Transverse colon (tissue), 3 donors: ENCODE results near the gene DCP1A.

Experiments used
- EP300 ChIP-seq: sonication (generic); formaldehyde crosslinking; IDR thresholded peaks from one replicate; pipeline ENCODE4 v1.6.1; 2017; ENCODE audit warnings: antibody characterized with exemption, low read depth
- POLR2A ChIP-seq: fragments of 450-650 bp; IDR thresholded peaks from one replicate; pipeline ENCODE4 v1.6.1; 2016; ENCODE audit warnings: antibody characterized with exemption, mild to moderate bottlenecking, moderate library complexity
- TF ChIP-seq, protein P1 (sequence below), 5 experiments: fragments of 200-600 bp in 3 of 5; fragments of 450-650 bp in 2 of 5; sonication (generic) in 3 of 5; IDR thresholded peaks; 1 replicate in 2 of 5; 2 replicates in 3 of 5; pipeline ENCODE4 v1.5.1; 2016 to 2017; ENCODE audit warnings: antibody characterized with exemption in 5 of 5, inconsistent platforms in 3 of 5, mild to moderate bottlenecking in 2 of 5, moderate library complexity in 1 of 5

DNA sequence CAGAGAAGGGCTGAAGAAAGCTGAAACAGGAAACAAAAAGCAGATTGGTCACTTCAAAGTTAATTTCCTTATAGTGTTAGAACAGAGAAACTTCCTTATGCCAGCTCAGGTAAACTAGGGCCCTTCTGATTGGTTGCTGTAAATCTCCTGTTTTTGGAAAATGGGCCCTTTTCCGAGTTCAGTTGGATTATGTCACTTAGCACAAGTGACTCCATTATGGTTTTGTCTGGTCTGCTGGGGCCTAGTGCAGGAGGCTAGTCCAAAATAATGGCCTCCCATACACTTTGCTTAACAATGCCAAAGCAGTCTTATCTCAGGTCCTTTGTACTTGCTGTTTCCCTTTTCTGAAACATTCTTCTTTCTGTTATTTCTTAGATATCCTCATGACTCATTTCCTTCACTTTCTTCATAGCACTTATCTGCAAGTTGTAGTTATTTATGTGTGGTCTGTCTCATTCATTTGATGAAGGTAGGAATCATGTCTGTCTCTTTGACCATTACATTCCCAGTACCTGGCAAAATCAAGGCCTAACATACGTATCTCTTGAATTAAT, 7.7 kb upstream of the DCP1A start:
- TF ChIP-seq EP300 (no peak), POLR2A (no peak)
- TF ChIP-seq, protein P1, sequence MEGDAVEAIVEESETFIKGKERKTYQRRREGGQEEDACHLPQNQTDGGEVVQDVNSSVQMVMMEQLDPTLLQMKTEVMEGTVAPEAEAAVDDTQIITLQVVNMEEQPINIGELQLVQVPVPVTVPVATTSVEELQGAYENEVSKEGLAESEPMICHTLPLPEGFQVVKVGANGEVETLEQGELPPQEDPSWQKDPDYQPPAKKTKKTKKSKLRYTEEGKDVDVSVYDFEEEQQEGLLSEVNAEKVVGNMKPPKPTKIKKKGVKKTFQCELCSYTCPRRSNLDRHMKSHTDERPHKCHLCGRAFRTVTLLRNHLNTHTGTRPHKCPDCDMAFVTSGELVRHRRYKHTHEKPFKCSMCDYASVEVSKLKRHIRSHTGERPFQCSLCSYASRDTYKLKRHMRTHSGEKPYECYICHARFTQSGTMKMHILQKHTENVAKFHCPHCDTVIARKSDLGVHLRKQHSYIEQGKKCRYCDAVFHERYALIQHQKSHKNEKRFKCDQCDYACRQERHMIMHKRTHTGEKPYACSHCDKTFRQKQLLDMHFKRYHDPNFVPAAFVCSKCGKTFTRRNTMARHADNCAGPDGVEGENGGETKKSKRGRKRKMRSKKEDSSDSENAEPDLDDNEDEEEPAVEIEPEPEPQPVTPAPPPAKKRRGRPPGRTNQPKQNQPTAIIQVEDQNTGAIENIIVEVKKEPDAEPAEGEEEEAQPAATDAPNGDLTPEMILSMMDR (IDR thresholded peaks at IDR 0.05) = no peak
